Loucy (cell line): Measurements from ENCODE around the gene FAT2.

ENCODE experiments used
- H2AFZ ChIP-seq: fragments of 200-600 bp; sonication (generic); 2 replicates; pipeline ENCODE4 v1.6.0; 2016; ENCODE audit warnings: antibody characterized with exemption, mild to moderate bottlenecking, low read length, moderate library complexity
- H3F3A ChIP-seq: fragments of 200-600 bp; 2 replicates; pipeline ENCODE4 v1.6.0; 2016; ENCODE audit warnings: antibody characterized with exemption, low read depth, mild to moderate bottlenecking
- H3K27me3 ChIP-seq: fragments of 200-600 bp; sonication (generic); 2 replicates; pipeline ENCODE4 v1.6.1; 2014; ENCODE audit warnings: low read length, mild to moderate bottlenecking; ENCODE audit not compliant: insufficient read depth, poor library complexity, severe bottlenecking
- H3K36me3 ChIP-seq: fragments of 200-600 bp; sonication (generic); 2 replicates; pipeline ENCODE4 v1.6.1; 2016; ENCODE audit warnings: low read length; ENCODE audit not compliant: insufficient read depth
- H3K4me1 ChIP-seq: fragments of 200-600 bp; sonication (generic); 2 replicates; pipeline ENCODE4 v1.5.1; 2014; ENCODE audit warnings: low read length, mild to moderate bottlenecking; ENCODE audit not compliant: insufficient read depth, poor library complexity, severe bottlenecking
- H3K4me2 ChIP-seq: fragments of 200-600 bp; sonication (generic); 2 replicates; pipeline ENCODE4 v1.6.0; 2014; ENCODE audit warnings: antibody characterized with exemption, low read length, low read depth, mild to moderate bottlenecking; ENCODE audit not compliant: poor library complexity, severe bottlenecking
- H3K4me3 ChIP-seq: fragments of 200-600 bp; sonication (generic); 2 replicates; pipeline ENCODE4 v1.5.1; 2014; ENCODE audit warnings: low read length, mild to moderate bottlenecking, mixed read lengths; ENCODE audit not compliant: poor library complexity, severe bottlenecking
- H3K79me2 ChIP-seq: fragments of 200-600 bp; sonication (generic); 2 replicates; pipeline ENCODE4 v1.6.1; 2014; ENCODE audit warnings: low read length; ENCODE audit not compliant: insufficient read depth
- H3K9ac ChIP-seq: fragments of 200-600 bp; sonication (generic); 2 replicates; pipeline ENCODE4 v1.6.0; 2014; ENCODE audit warnings: mild to moderate bottlenecking, low read depth, low read length, moderate library complexity; ENCODE audit not compliant: poor library complexity, severe bottlenecking
- H3K9me2 ChIP-seq: fragments of 200-600 bp; sonication (generic); replicated peaks from 2 replicates; pipeline ENCODE4 v1.6.1; 2016; ENCODE audit warnings: low read depth, low read length, mixed read lengths
- H3K9me3 ChIP-seq: fragments of 200-600 bp; sonication (generic); 2 replicates; pipeline ENCODE4 v1.6.1; 2014; ENCODE audit warnings: mild to moderate bottlenecking, antibody characterized with exemption, low read length, low read depth; ENCODE audit not compliant: insufficient read depth
- H4K20me1 ChIP-seq: fragments of 200-600 bp; sonication (generic); 2 replicates; pipeline ENCODE4 v1.6.0; 2014; ENCODE audit warnings: antibody characterized with exemption, low read length, mild to moderate bottlenecking; ENCODE audit not compliant: insufficient read depth, poor library complexity, severe bottlenecking
- EZH2phosphoT487 ChIP-seq: fragments of 200-600 bp; IDR thresholded peaks from 2 replicates; pipeline ENCODE4 v1.6.1; 2018; ENCODE audit warnings: antibody characterized with exemption, mild to moderate bottlenecking, moderate library complexity, borderline replicate concordance
- TF ChIP-seq, protein P1 (sequence below): fragments of 200-600 bp; sonication (generic); conservative IDR thresholded peaks from 2 replicates; pipeline ENCODE4 v1.5.1; 2014; ENCODE audit warnings: mild to moderate bottlenecking, antibody characterized with exemption, low read length

FAT2 gene

DNA sequence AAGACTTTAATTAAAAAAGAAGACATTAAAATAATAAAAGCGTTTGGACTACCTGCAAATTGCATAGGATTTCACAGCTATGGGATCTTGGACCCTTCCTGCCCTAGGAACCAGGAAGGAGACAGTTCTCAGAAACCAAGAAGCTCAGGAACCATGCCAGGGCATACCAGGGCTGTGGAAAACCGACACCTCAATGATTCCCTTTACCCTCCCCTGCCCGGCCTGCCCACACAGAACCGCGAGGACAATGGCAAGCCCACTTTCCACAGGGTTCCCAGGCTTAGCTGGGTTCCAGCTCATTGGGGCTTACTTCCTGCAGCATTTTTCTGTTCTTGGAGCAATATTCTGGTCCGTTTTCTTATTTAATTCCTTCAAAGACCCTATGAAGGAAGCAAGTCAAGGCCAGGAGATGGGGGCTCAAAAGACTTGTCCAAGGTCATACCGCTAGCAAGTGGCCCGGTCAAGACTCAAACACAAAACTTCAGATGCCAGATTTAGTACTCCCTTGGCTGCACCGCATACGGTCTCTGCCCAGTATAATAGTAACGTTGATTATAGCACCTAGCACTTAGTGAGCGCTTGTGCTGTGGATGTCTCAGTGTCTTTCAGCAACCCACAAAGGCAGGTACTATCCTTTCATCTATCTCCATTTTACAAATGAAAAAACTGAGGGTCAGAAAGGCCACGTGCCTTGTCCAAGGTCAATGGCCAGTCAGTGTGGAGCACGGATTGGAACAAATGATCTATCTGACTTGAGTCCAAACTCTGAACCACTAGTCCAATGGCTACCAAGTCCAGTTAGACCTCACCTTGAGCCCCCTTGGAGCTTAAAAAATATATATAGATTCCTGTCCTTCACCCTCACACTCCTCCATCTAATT is 6.8 kb downstream of the FAT2 start:
- H3K4me3 ChIP-seq, result no peak overlapping the region
- no peak overlapping the region for H2AFZ ChIP-seq
- no peaks in the 10 kb centered on the region for H3K9me3 ChIP-seq
- H3K79me2 ChIP-seq, result no peaks in the 10 kb centered on the region
- H3K4me2 ChIP-seq, result no peak overlapping the region
- H3K27me3 ChIP-seq, result no peaks in the 10 kb centered on the region
- H3K4me1 ChIP-seq, result no peaks in the 10 kb centered on the region
- TF ChIP-seq, protein P1, sequence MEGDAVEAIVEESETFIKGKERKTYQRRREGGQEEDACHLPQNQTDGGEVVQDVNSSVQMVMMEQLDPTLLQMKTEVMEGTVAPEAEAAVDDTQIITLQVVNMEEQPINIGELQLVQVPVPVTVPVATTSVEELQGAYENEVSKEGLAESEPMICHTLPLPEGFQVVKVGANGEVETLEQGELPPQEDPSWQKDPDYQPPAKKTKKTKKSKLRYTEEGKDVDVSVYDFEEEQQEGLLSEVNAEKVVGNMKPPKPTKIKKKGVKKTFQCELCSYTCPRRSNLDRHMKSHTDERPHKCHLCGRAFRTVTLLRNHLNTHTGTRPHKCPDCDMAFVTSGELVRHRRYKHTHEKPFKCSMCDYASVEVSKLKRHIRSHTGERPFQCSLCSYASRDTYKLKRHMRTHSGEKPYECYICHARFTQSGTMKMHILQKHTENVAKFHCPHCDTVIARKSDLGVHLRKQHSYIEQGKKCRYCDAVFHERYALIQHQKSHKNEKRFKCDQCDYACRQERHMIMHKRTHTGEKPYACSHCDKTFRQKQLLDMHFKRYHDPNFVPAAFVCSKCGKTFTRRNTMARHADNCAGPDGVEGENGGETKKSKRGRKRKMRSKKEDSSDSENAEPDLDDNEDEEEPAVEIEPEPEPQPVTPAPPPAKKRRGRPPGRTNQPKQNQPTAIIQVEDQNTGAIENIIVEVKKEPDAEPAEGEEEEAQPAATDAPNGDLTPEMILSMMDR, result no peak
- no peak for TF ChIP-seq EZH2phosphoT487
- H3F3A ChIP-seq, result no peaks in the 10 kb centered on the region
- H3K9me2 ChIP-seq, result no peaks in the 10 kb centered on the region
- no peak overlapping the region for H3K9ac ChIP-seq
- H3K36me3 ChIP-seq, result no peaks in the 10 kb centered on the region
- H4K20me1 ChIP-seq, result no peaks in the 10 kb centered on the region

DNA sequence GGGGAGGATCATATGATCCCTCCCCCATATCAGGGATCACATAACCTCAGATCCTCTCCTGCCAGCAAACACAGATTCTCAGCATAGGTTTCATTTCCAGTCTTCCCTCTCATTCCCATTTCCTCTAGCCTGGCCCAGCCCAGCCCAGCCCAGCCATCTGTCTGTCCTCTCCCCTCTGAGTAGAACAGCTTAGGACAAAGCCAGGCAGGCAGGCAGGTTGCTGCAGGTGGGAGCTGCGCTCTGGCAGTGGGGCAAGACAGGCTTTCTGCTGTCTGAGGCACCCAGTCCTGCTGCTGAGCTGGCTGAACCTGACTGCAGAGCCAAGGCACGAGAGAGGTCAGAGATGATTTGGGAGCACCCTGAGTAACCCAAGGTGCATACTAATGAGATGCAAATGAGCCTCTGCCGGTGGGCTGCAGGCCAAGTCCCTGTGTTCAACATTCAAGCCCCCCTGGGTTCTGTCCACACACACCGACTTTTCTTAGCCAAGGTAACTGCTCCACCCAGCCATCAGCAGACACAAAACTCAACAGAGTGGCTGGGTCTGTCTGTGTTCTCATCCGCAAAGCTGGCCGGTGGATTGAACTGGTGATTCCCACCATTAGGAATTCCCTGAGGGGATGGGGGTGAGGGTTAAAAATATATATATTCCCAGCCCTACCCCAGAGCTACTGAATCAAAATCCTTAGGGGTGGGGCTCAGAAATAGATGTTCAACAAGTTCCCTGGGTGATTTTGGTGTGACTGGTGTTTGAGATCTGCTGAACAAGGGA is 9.1 kb downstream of the FAT2 start:
- Histone ChIP-seq H2AFZ (no peak overlapping the region), H3K4me3 (no peak overlapping the region), H4K20me1 (no peaks in the 10 kb centered on the region), H3K9ac (no peak overlapping the region), H3K9me3 (no peaks in the 10 kb centered on the region), H3K9me2 (no peaks in the 10 kb centered on the region), H3K27me3 (no peaks in the 10 kb centered on the region), H3K79me2 (no peaks in the 10 kb centered on the region), H3F3A (no peaks in the 10 kb centered on the region), H3K4me2 (no peak overlapping the region), H3K36me3 (no peaks in the 10 kb centered on the region), H3K4me1 (no peaks in the 10 kb centered on the region)
- TF ChIP-seq EZH2phosphoT487, result no peak
- TF ChIP-seq, protein P1, result no peak

DNA sequence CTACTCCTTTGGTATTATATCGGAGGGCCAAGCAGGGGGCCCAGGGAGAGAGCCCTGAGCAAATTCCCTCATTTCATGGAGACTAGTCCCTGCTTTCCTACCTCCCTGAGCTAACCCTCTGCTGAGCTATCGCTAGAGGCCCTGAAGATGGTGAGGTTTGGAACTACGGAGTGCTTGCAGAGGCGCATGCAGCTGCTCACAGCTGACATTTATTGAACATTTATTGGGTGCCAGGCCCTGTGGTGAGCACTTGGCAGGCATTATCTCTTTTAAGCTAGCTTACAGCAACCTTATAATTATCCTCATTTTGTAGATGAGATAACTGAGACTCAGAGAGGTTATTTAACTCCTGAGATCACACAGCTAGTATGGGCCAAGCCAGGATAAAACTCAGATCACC is 9.8 kb downstream of the FAT2 start:
- no peaks in the 10 kb centered on the region for H3K27me3 ChIP-seq
- H2AFZ ChIP-seq, result no peak overlapping the region
- H3K4me3 ChIP-seq, result no peak overlapping the region
- H4K20me1 ChIP-seq, result no peaks in the 10 kb centered on the region
- H3F3A ChIP-seq, result no peaks in the 10 kb centered on the region
- no peaks in the 10 kb centered on the region for H3K4me1 ChIP-seq
- no peaks in the 10 kb centered on the region for H3K79me2 ChIP-seq
- no peaks in the 10 kb centered on the region for H3K9me3 ChIP-seq
- no peaks in the 10 kb centered on the region for H3K36me3 ChIP-seq
- H3K4me2 ChIP-seq, result no peak overlapping the region
- no peak overlapping the region for H3K9ac ChIP-seq
- H3K9me2 ChIP-seq, result no peaks in the 10 kb centered on the region
- TF ChIP-seq, protein P1, result no peak
- no peak for TF ChIP-seq EZH2phosphoT487
